Measurements from ENCODE around the gene JPT2. TPM values are rescaled to one million over a fixed set of nuclear protein-coding genes. Genes with fewer than 3 reads are reported as not detected.

The JPT2 gene
- total and polyA plus RNA-seq, 2 experiments from 2014 or later, result 43.8 to 139 TPM

- H3K27me3 Mint-ChIP-seq (ENCODE audit: insufficient read depth, low read depth, poor library complexity), result peaks cover 25% of the 10 kb centered on the region
- H3K9me2 ChIP-seq (ENCODE audit: insufficient read depth), result no peaks in the 10 kb centered on the region
- no peak overlapping the region for H2AFZ ChIP-seq
- H3K36me3 Mint-ChIP-seq (ENCODE audit: low read depth), result peaks cover 64% of the 10 kb centered on the region
- H3K79me2 ChIP-seq (replicated peaks; ENCODE audit: insufficient read depth), result peaks cover 17% of the 10 kb centered on the region
- H3F3A ChIP-seq (replicated peaks; ENCODE audit: low read depth), result peaks cover 9% of the 10 kb centered on the region; the same call in 1 of the 2 replicates
- H3K27ac Mint-ChIP-seq, result no peak overlapping the region
- no peak for DNase-seq (ENCODE audit: low spot score)
- H3K9me3 Mint-ChIP-seq, result no peaks in the 10 kb centered on the region
- peaks cover 19% of the 10 kb centered on the region for H4K20me1 ChIP-seq (replicated peaks; ENCODE audit: insufficient read depth)
- no peaks in the 10 kb centered on the region for H3K27me3 ChIP-seq (ENCODE audit: insufficient read depth)
- peaks cover 18% of the 10 kb centered on the region for H3K4me1 Mint-ChIP-seq
- H3K27ac ChIP-seq (ENCODE audit: low read depth), result no peak overlapping the region
- ATAC-seq, result no peak
- H3K4me2 ChIP-seq, result no peak overlapping the region
- no peaks in the 10 kb centered on the region; the same call in 1 of the 2 replicates for H3K36me3 ChIP-seq (ENCODE audit: insufficient read depth)
- H3K4me1 ChIP-seq (ENCODE audit: insufficient read depth), result peaks cover 15% of the 10 kb centered on the region
- no peak overlapping the region for H3K4me3 Mint-ChIP-seq
- no peak for TF ChIP-seq CREB1 (CRISPR knock-in tag; IDR thresholded peaks at IDR 0.05; ENCODE audit: low read depth)
- TF ChIP-seq ZNF114 (CRISPR knock-in tag; IDR thresholded peaks at IDR 0.05), result no peak
- no peak overlapping the region for H3K4me3 ChIP-seq
These were observed 3.1 kb upstream of the JPT2 start for GRCh38 chr16:1674751-1675664.

GRCh38 chr16:1676661-1677060 lies 1.4 kb upstream of the JPT2 start:
- TF ChIP-seq STAT1 (IDR thresholded peaks at IDR 0.05; ENCODE audit: unreplicated experiment), result no peak
- ATAC-seq (no peak), DNase-seq (ENCODE audit: low spot score) (no peak)
- H4K20me1 ChIP-seq (replicated peaks; ENCODE audit: insufficient read depth), result peaks cover 34% of the 10 kb centered on the region
- no peaks in the 10 kb centered on the region; the same call in 1 of the 2 replicates for H3K36me3 ChIP-seq (ENCODE audit: insufficient read depth)
- H3K79me2 ChIP-seq (replicated peaks; ENCODE audit: insufficient read depth), result peaks cover 33% of the 10 kb centered on the region
- H3K27ac ChIP-seq (ENCODE audit: low read depth), result peak overlapping the region; percentile 45; the same call in 1 of the 2 replicates
- H2AFZ ChIP-seq, result no peak overlapping the region
- H3K4me1 ChIP-seq (ENCODE audit: insufficient read depth), result peaks cover 31% of the 10 kb centered on the region
- no peaks in the 10 kb centered on the region for H3K9me2 ChIP-seq (ENCODE audit: insufficient read depth)
- no peak overlapping the region for H3K4me2 ChIP-seq
- H3K4me3 ChIP-seq, result no peak overlapping the region
- no peaks in the 10 kb centered on the region for H3K27me3 ChIP-seq (ENCODE audit: insufficient read depth)
- H3K4me1 Mint-ChIP-seq, result peaks cover 34% of the 10 kb centered on the region
- peak overlapping the region; percentile 45 for H3K27ac Mint-ChIP-seq
- peaks cover 9% of the 10 kb centered on the region; the same call in 1 of the 2 replicates for H3F3A ChIP-seq (replicated peaks; ENCODE audit: low read depth)
- H3K4me3 Mint-ChIP-seq, result peak overlapping the region; percentile 65; the same call in 1 of the 3 replicates
- peaks cover 58% of the 10 kb centered on the region for H3K36me3 Mint-ChIP-seq (ENCODE audit: low read depth)
- no peaks in the 10 kb centered on the region for H3K9me3 Mint-ChIP-seq
- peaks cover 25% of the 10 kb centered on the region for H3K27me3 Mint-ChIP-seq (ENCODE audit: insufficient read depth, low read depth, poor library complexity)

- Histone ChIP-seq H3K36me3 (ENCODE audit: insufficient read depth) (no peaks in the 10 kb centered on the region; the same call in 1 of the 2 replicates), H3K4me2 (peak overlapping the region; percentile 88), H3K79me2 (replicated peaks; ENCODE audit: insufficient read depth) (peaks cover 40% of the 10 kb centered on the region), H3K4me3 (peak overlapping the region; percentile 91), H3K4me1 (ENCODE audit: insufficient read depth) (peaks cover 31% of the 10 kb centered on the region), H3F3A (replicated peaks; ENCODE audit: low read depth) (peaks cover 9% of the 10 kb centered on the region; the same call in 1 of the 2 replicates), H4K20me1 (replicated peaks; ENCODE audit: insufficient read depth) (peaks cover 41% of the 10 kb centered on the region), H3K27me3 (ENCODE audit: insufficient read depth) (no peaks in the 10 kb centered on the region), H3K27ac (ENCODE audit: low read depth) (peak overlapping the region; percentile 45; the same call in 1 of the 2 replicates), H2AFZ (no peak overlapping the region), H3K9me2 (ENCODE audit: insufficient read depth) (no peaks in the 10 kb centered on the region)
- Mint-ChIP-seq H3K4me3 (peak overlapping the region; percentile 65), H3K9me3 (no peaks in the 10 kb centered on the region), H3K36me3 (ENCODE audit: low read depth) (peaks cover 51% of the 10 kb centered on the region), H3K27me3 (ENCODE audit: insufficient read depth, low read depth, poor library complexity) (peaks cover 25% of the 10 kb centered on the region), H3K4me1 (peaks cover 36% of the 10 kb centered on the region), H3K27ac (peak overlapping the region; percentile 45)
- DNase-seq (ENCODE audit: low spot score), result peak; percentile 19
- ATAC-seq, result peak; percentile 3; the same call in 1 of the 3 replicates
- TF ChIP-seq NANOG (IDR thresholded peaks at IDR 0.05; ENCODE audit: borderline replicate concordance) (no peak), POLR2AphosphoS5 (IDR thresholded peaks at IDR 0.05; ENCODE audit: low read depth) (no peak), REST (IDR thresholded peaks at IDR 0.05; ENCODE audit: unreplicated experiment) (no peak), EZH2 (IDR thresholded peaks at IDR 0.05; ENCODE audit: low read depth, unreplicated experiment) (no peak), CTCF (conservative IDR thresholded peaks at IDR 0.05; ENCODE audit: low read depth in 2 of 2) (no peak)
These were observed 740 bp upstream of the JPT2 start for GRCh38 chr16:1677339-1677738.
